CD14-positive monocyte (primary cell): Measurements from ENCODE around the gene PHAF1. TPM values are rescaled to one million over a fixed set of nuclear protein-coding genes. Genes with fewer than 3 reads are reported as not detected.

Experiments used
- DNase-seq, 3 donors: peaks; one replicate each; pipeline ENCODE4 v3.0.0-alpha.2; 2011 to 2022
- H2AFZ ChIP-seq: 2 replicates; pipeline ENCODE4 v1.6.0; 2012; ENCODE audit warnings: mild to moderate bottlenecking, low read depth, low read length, inconsistent platforms; ENCODE audit not compliant: insufficient read depth, poor library complexity, severe bottlenecking
- H3K27ac ChIP-seq, 2 donors: 1 replicate in 1 of 2; 2 replicates in 1 of 2; pipeline ENCODE4 v1.5.1; 2012 to 2013; ENCODE audit warnings: low read length in 2 of 2, control low read depth in 1 of 2, inconsistent platforms in 1 of 2, low read depth in 1 of 2, mild to moderate bottlenecking in 1 of 2
- H3K27me3 ChIP-seq, 2 donors: one replicate each; pipeline versions ENCODE4 v1.6.0 to v1.6.1; 2011 to 2013; ENCODE audit warnings: low read length in 2 of 2; ENCODE audit not compliant: control insufficient read depth in 2 of 2, insufficient read depth in 2 of 2
- H3K36me3 ChIP-seq, 2 donors: replicated peaks in 1 of 2; 1 replicate in 1 of 2; 2 replicates in 1 of 2; pipeline versions ENCODE4 v1.5.1 to v1.6.1; 2012 to 2013; ENCODE audit warnings: low read length in 2 of 2, control low read depth in 1 of 2, inconsistent platforms in 1 of 2, mild to moderate bottlenecking in 1 of 2; ENCODE audit not compliant: insufficient read depth in 2 of 2, control insufficient read depth in 1 of 2
- H3K4me1 ChIP-seq, 2 donors: 1 replicate in 1 of 2; 2 replicates in 1 of 2; pipeline versions ENCODE4 v1.5.1 to v1.6.1; 2012 to 2013; ENCODE audit warnings: low read length in 2 of 2, control low read depth in 1 of 2, inconsistent platforms in 1 of 2, mild to moderate bottlenecking in 1 of 2, moderate library complexity in 1 of 2; ENCODE audit not compliant: insufficient read depth in 2 of 2, control insufficient read depth in 1 of 2
- H3K4me2 ChIP-seq: replicated peaks from 2 replicates; pipeline ENCODE3; 2012; ENCODE audit warnings: low read length, moderate library complexity, mild to moderate bottlenecking; ENCODE audit not compliant: poor library complexity, severe bottlenecking; ENCODE audit errors: extremely low read depth
- H3K4me3 ChIP-seq, 3 experiments: fragments of 200-600 bp in 1 of 3; sonication (generic) in 1 of 3; replicated peaks in 1 of 3; 1 replicate in 2 of 3; 2 replicates in 1 of 3; pipeline ENCODE4 v1.5.1; 2011 to 2013; ENCODE audit warnings: low read length in 3 of 3, mild to moderate bottlenecking in 3 of 3, control low read depth in 2 of 3, low read depth in 2 of 3, inconsistent platforms in 1 of 3, moderate library complexity in 1 of 3
- H3K79me2 ChIP-seq: 2 replicates; pipeline ENCODE4 v1.6.0; 2012; ENCODE audit warnings: mild to moderate bottlenecking, control low read depth, inconsistent platforms, low read length, moderate library complexity; ENCODE audit not compliant: insufficient read depth
- H3K9ac ChIP-seq: 2 replicates; pipeline ENCODE4 v1.6.0; 2017; ENCODE audit warnings: low read length, mild to moderate bottlenecking; ENCODE audit not compliant: insufficient read depth, poor library complexity, severe bottlenecking
- H3K9me3 ChIP-seq, 2 donors: replicated peaks in 1 of 2; 1 replicate in 1 of 2; 2 replicates in 1 of 2; pipeline versions ENCODE4 v1.5.1 to v1.6.1; 2012 to 2013; ENCODE audit warnings: low read length in 2 of 2, control low read depth in 1 of 2; ENCODE audit not compliant: control insufficient read depth in 1 of 2, insufficient read depth in 1 of 2
- H4K20me1 ChIP-seq: 2 replicates; pipeline ENCODE4 v1.6.0; 2012; ENCODE audit warnings: mild to moderate bottlenecking, low read length, control low read depth, moderate library complexity; ENCODE audit not compliant: insufficient read depth
- H3K27ac Mint-ChIP-seq, 7 donors: one replicate each; pipeline ENCODE4 v1.8.0; 2020; ENCODE audit warnings: mild to moderate bottlenecking in 7 of 7, mixed read lengths in 7 of 7, moderate library complexity in 6 of 7, inconsistent platforms in 2 of 7
- H3K27me3 Mint-ChIP-seq, 3 donors: one replicate each; pipeline ENCODE4 v1.8.0; 2021 to 2022; ENCODE audit warnings: low read depth in 3 of 3, mild to moderate bottlenecking in 3 of 3, mixed read lengths in 3 of 3, moderate library complexity in 3 of 3, inconsistent platforms in 1 of 3
- H3K36me3 Mint-ChIP-seq, 2 donors: one replicate each; pipeline ENCODE4 v1.8.0; 2020; ENCODE audit warnings: mixed read lengths in 2 of 2, inconsistent platforms in 1 of 2, mild to moderate bottlenecking in 1 of 2
- H3K4me1 Mint-ChIP-seq: one replicate; pipeline ENCODE4 v1.8.0; 2020; ENCODE audit warnings: mild to moderate bottlenecking, mixed read lengths
- H3K4me3 Mint-ChIP-seq, 2 donors: one replicate each; pipeline ENCODE4 v1.8.0; 2020; ENCODE audit warnings: mild to moderate bottlenecking in 2 of 2, mixed read lengths in 2 of 2, moderate library complexity in 1 of 2
- H3K9me3 Mint-ChIP-seq, 7 donors: one replicate each; pipeline ENCODE4 v1.8.0; 2020 to 2022; ENCODE audit warnings: mixed read lengths in 7 of 7, mild to moderate bottlenecking in 6 of 7, moderate library complexity in 6 of 7, inconsistent platforms in 2 of 7
- WGBS: methylation state at CpG from one replicate; pipeline ENCODE4 v1.1.5; 2013; ENCODE audit warnings: missing lambda C conversion rate; ENCODE audit not compliant: insufficient coverage; 5-methylcytosine and 5-hydroxymethylcytosine counted together
- intact Hi-C, 2 donors: fragments of 100-400 bp; cut with micrococcal nuclease; formaldehyde crosslinking; loops; one replicate each; pipeline versions ENCODE4 v1.15.0 to v1.15.1; 2023
- polyA plus RNA-seq, 3 donors: library from polyadenylated mRNA; depleted of rRNA in 1 of 3; unstranded in 2 of 3; stranded (reverse) in 1 of 3; fragments of 300-500 nt in 2 of 3; fragments of >200 nt in 1 of 3; fragmentation: Illumina TruSeq in 2 of 3; gene quantifications; 1 replicate in 2 of 3; 2 replicates in 1 of 3; pipeline ENCODE4 v1.2.3, GENCODE V29; 2012 to 2021
- TF ChIP-seq, protein P1 (sequence below): fragments of 200-600 bp; IDR thresholded peaks from one replicate; pipeline ENCODE4 v1.8.0; 2022; ENCODE audit warnings: antibody characterized with exemption, mild to moderate bottlenecking

The PHAF1 gene
- polyA plus RNA-seq, 3 donors, result 18.8 to 68.2 (median 26.5) TPM

DNA sequence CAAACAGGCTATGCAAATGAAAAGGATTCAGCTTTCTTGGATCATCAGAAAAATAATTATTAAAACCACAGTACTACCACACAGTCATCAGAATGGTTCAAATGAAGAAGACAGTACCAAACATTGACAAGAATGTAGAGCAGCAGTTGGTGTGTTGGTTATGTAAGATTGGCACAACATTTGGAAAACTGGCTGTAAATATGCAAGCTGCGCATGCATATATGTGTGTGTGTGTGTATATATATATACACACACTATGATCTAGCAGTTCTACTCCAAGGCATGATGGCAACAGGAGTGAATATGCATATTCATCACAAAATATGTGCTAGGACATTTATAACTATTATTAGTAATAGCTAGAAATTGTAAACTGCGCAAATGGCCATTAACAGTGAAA lies 34.4 kb upstream of the PHAF1 start:
- Mint-ChIP-seq H3K4me3 (no peak overlapping the region), H3K27me3 (no peaks in the 10 kb centered on the region), H3K36me3 (peaks cover 39 to 60% of the 10 kb centered on the region in 2 donors), H3K27ac (peak overlapping the region in 1 of 7 donors; percentile 21), H3K9me3 (no peaks in the 10 kb centered on the region), H3K4me1 (no peaks in the 10 kb centered on the region)
- Histone ChIP-seq H4K20me1 (peaks cover 7% of the 10 kb centered on the region), H3K79me2 (peaks cover 9% of the 10 kb centered on the region), H3K36me3 (peaks cover 36 to 84% of the 10 kb centered on the region in 2 donors), H3K9ac (no peak overlapping the region), H3K4me2 (no peak overlapping the region), H2AFZ (no peak overlapping the region), H3K9me3 (no peaks in the 10 kb centered on the region), H3K4me1 (no peaks in the 10 kb centered on the region), H3K4me3 (no peak overlapping the region), H3K27ac (no peak overlapping the region), H3K27me3 (no peaks in the 10 kb centered on the region)
- TF ChIP-seq, protein P1, sequence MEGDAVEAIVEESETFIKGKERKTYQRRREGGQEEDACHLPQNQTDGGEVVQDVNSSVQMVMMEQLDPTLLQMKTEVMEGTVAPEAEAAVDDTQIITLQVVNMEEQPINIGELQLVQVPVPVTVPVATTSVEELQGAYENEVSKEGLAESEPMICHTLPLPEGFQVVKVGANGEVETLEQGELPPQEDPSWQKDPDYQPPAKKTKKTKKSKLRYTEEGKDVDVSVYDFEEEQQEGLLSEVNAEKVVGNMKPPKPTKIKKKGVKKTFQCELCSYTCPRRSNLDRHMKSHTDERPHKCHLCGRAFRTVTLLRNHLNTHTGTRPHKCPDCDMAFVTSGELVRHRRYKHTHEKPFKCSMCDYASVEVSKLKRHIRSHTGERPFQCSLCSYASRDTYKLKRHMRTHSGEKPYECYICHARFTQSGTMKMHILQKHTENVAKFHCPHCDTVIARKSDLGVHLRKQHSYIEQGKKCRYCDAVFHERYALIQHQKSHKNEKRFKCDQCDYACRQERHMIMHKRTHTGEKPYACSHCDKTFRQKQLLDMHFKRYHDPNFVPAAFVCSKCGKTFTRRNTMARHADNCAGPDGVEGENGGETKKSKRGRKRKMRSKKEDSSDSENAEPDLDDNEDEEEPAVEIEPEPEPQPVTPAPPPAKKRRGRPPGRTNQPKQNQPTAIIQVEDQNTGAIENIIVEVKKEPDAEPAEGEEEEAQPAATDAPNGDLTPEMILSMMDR, result no peak
- intact Hi-C loops, result no loop called here
- no peak for DNase-seq
- WGBS, result no CpG with 5 or more reads among the region's 2 CpGs

DNA sequence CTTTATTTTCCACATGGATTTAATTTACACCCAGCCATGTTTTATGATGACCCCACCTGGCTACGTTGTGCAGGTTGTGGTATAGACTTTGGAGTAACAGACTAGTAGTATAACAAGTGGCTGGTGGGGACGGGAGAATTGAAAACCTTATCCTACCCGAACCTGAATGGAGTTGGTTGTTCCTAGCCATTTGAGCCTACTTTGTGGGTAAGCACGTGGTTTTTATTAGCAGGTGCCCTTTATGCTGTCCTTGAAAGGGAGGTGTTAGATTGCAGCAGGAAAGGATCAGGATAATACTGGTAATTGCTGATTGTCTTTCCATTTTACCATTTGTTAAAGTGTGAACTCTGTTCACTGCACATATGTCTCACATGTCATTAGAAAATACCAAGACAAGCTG lies 31.9 kb upstream of the PHAF1 start:
- H3K36me3 Mint-ChIP-seq, result peaks cover 40 to 55% of the 10 kb centered on the region in 2 donors
- intact Hi-C loops, result no loop called here
- no peak for DNase-seq
- no peaks in the 10 kb centered on the region for H3K9me3 Mint-ChIP-seq
- no peak overlapping the region for H3K4me3 Mint-ChIP-seq
- Histone ChIP-seq H3K4me2 (no peak overlapping the region), H3K9me3 (no peaks in the 10 kb centered on the region), H3K27ac (no peak overlapping the region), H3K4me1 (no peaks in the 10 kb centered on the region), H2AFZ (no peak overlapping the region), H3K79me2 (peaks cover 9% of the 10 kb centered on the region), H3K9ac (no peak overlapping the region), H3K27me3 (no peaks in the 10 kb centered on the region), H3K36me3 (peaks cover 33 to 63% of the 10 kb centered on the region in 2 donors), H4K20me1 (peaks cover 10% of the 10 kb centered on the region), H3K4me3 (no peak overlapping the region)
- 97% methylated on average over 4 of the region's 4 CpGs for WGBS
- H3K27ac Mint-ChIP-seq, result no peak overlapping the region
- no peaks in the 10 kb centered on the region for H3K4me1 Mint-ChIP-seq
- no peaks in the 10 kb centered on the region for H3K27me3 Mint-ChIP-seq
- TF ChIP-seq, protein P1, result no peak
